HEK293T (cell line): Measurements from ENCODE around the gene NSUN5.

Source experiments
- HDGF ChIP-seq: fragments of 450-650 bp; IDR thresholded peaks from 2 replicates; pipeline ENCODE4 v1.6.1; 2017; ENCODE audit warnings: antibody characterized with exemption, borderline replicate concordance
- L3MBTL2 ChIP-seq: fragments of 450-650 bp; conservative IDR thresholded peaks from 2 replicates; pipeline ENCODE4 v1.6.1; 2016; ENCODE audit warnings: mild to moderate bottlenecking
- LEF1 ChIP-seq: fragments of 450-650 bp; IDR thresholded peaks from 2 replicates; pipeline ENCODE4 v1.6.1; 2017; ENCODE audit warnings: mild to moderate bottlenecking, borderline replicate concordance
- PKNOX1 ChIP-seq: fragments of 450-650 bp; IDR thresholded peaks from 2 replicates; pipeline ENCODE4 v1.6.1; 2016

GRCh38 chr7:73350306-73351068 is 41.9 kb upstream of the NSUN5 start:
- TF ChIP-seq HDGF (no peak), PKNOX1 (no peak), LEF1 (no peak), L3MBTL2 (no peak)
